GM19455 (cell line): Measurements from ENCODE around the gene ABTB1.

Source experiments
- ATAC-seq: cut with Tn5 transposase; IDR thresholded peaks from one replicate; pipeline ENCODE4 v1.9.1; 2021; ENCODE audit not compliant: unreplicated experiment

ABTB1 gene

GRCh38 chr3:127718245-127718915 is 45.6 kb downstream of the ABTB1 start:
- ATAC-seq, result no peak

DNA sequence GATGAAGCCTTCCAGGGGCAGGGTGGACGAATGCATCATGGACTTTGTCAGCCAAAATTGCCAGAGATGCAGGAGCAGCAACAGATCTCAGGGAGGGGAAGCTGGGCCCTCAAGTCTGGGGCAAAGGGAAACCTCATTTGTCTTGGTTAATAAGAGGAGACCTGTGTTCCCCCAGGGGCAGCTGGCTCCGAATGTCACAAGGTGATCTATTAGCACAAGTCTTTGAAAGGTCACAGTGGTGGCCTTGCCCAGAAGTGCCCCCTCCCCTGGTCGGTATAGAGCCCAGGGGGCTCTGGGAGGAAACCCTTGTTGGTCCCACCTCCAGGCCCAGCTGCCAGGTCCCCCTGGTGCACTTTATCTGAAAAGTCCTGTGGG is 46.2 kb downstream of the ABTB1 start:
- no peak for ATAC-seq

- no peak for ATAC-seq
Observed at GRCh38 chr3:127719369-127719768, 46.6 kb downstream of the ABTB1 start.

DNA sequence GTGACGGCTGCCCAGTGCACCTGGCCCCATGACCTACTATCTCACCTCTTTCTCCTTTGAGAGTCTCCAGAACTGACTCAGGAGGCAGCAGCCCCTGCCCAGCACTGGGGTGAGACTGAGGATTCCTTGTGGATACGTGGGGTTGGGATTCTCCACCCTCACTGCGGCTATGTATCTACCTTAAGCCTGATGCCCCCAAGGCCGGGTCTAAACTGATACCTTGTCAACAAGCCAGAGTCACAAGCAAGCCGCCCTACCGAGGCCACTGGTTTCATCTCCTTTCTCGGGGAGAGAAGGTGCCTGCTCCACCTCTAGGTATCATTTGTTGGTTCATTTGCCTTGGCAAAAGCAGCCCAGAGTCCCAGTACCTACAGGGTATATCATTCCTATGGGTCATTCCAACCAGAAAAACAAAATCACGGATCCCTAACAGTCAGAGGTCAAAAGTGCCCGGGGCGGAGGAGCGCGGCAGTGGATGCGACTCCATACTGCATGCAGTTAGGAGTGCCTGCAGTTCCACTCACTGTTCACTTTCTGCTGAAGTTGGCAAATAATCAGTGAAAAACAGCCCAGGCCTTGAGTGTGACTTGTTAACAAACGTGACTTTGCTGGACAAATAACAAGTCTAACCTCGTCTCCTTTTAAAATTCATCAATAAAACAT is 47.5 kb downstream of the ABTB1 start:
- no peak for ATAC-seq

DNA sequence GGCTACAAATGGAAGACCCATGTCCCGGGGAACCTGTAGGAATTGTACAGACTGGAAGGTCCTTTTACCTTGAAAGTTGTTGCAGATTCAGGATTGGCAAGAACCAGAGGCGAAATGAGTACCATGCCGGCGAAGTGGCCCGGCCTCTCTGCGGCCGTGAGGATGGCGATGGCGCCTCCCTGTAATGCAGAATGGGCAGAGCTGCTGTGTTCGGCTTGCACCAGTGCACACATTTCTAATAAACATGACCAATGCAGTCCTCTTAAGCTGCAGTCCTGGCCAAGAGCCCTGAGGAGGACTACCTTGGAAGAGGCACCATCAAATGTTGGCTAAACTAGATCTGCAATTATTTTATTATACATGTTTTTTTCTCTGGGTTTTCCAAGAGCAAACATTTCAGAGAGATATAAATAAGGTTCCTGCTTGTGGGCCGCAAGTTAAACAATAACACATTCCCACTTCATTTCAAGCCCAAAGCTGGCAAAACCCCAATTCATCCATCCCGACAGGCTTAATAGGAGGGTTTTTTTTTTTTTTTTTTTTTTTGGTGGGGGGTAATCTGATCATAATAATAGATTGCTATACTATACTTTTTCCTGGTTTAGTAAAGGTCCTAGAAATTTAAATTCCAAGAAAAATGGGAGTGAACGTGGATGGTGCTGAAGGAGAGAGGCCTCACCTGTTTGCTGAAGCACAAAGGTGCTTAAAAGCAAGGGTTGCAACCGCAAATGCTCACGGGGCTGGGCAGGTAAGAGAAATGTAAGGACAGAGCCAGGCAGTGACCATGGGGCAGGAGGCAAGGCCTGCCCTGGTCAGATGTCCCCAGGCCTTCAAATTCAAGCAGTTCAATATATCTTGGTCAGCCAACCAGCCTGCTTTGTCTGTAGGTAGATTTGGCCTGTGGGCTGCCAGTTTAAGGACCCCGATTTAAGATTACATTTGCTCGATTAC is 48.5 kb downstream of the ABTB1 start:
- ATAC-seq, result no peak

GRCh38 chr3:127722091-127722784 is 49.5 kb downstream of the ABTB1 start:
- no peak for ATAC-seq

GRCh38 chr3:127723011-127723567 is 50.3 kb downstream of the ABTB1 start:
- no peak for ATAC-seq

DNA sequence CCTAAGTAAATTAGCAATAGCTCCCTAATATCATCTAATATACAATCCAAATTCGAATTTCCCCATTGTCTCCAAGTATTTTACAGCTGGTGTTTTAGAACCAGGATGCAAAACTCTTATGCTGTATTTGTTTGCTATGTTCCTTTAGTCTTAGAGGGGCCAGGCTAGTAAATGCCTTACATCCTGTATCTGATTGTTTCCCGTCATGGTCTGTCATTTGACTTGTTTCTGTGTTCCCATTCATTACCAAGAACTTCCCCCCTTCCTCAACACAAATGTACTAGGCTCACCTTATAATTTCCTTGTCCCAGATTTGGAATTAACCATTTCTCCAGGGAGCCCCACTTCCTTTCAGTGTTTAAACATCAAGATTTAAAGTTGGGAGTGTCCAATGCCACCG is 54.1 kb downstream of the ABTB1 start:
- ATAC-seq, result no peak

DNA sequence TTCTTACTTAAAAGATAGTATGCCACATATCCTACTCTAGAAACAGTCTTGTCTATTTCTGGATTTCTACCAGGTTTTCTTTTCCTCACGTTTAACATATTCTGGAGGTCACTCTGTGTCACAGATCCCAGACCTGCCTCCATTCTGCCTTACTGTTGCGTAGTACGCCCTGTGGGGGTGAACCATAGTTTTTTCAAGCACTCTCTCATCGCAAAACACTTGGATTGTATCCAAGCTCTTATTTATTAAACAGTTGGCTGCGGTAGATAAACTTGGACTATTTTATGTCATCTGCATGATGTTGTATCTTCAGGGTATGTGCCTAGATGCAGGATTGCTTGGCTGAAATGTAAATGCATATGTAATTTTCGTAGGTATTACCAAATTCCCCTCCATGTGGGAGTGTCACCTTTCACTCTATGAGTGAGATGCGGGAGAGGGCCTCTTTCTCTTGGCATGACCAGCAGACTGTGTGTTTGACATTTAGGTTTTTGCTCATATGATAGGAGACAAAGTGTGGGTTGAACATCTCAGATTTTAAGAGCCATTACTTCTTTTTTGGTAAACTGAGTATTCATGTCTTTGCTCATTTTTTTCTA is 55.8 kb downstream of the ABTB1 start:
- ATAC-seq, result no peak

DNA sequence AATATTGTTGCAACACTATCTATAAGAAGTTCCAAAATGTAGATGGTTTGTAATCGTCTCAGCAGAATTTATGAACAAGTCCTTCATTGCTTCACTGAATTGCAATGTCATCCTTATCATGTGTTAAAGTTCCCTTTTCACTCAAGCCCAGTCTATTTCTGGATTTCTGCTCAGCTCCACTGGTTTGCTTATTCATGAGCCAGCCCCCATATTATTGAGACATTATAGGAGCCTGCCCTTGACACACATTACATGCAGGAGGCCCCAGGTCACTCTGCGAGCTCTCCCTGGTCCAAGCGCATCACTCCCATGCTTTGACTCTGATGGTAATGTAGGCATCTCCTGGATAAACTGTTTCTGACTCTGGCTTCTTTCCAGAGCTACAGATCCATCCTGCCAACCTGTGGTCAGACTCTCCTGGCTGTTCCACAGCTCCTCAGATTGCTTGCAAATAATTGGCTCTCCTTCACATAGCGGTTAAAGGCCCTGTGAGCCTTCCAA is 56.9 kb downstream of the ABTB1 start:
- no peak for ATAC-seq

GRCh38 chr3:127730171-127730570 is 57.4 kb downstream of the ABTB1 start:
- ATAC-seq, result no peak
